Activated CD4-positive, alpha-beta memory T cell treated with anti-CD3 and anti-CD28 coated beads for 36 hours (primary cell): Measurements from ENCODE around the gene GP1BB. TPM values are rescaled to one million over a fixed set of nuclear protein-coding genes. Genes with fewer than 3 reads are reported as not detected.

Source experiments
- CTCF ChIA-PET: fragments of 350-600 bp; sonication (Branson Sonifier 250); formaldehyde crosslinking; loops from one replicate; lab custom pipeline; 2021; ENCODE audit warnings: antibody characterized with exemption, inconsistent platforms; lab: Charles Lee
- POLR2A ChIA-PET: fragments of 350-600 bp; sonication (Branson Sonifier 250); formaldehyde crosslinking; loops from one replicate; lab custom pipeline; 2021; ENCODE audit warnings: antibody characterized with exemption; lab: Charles Lee
- DNase-seq: peaks from one replicate; pipeline ENCODE4 v3.0.0-alpha.2; 2020
- H3K27ac Mint-ChIP-seq: one replicate; pipeline ENCODE4 v1.8.0; 2021; ENCODE audit warnings: mixed read lengths
- H3K27me3 Mint-ChIP-seq: one replicate; pipeline ENCODE4 v1.8.0; 2021; ENCODE audit warnings: mixed read lengths
- H3K36me3 Mint-ChIP-seq: one replicate; pipeline ENCODE4 v1.8.0; 2021; ENCODE audit warnings: mixed read lengths
- H3K4me1 Mint-ChIP-seq: one replicate; pipeline ENCODE4 v1.8.0; 2021; ENCODE audit warnings: low read depth, mixed read lengths
- H3K4me3 Mint-ChIP-seq: one replicate; pipeline ENCODE4 v1.8.0; 2021; ENCODE audit warnings: mild to moderate bottlenecking, mixed read lengths
- H3K9me3 Mint-ChIP-seq: one replicate; pipeline ENCODE4 v1.8.0; 2021; ENCODE audit warnings: mixed read lengths
- intact Hi-C: fragments of 100-400 bp; cut with micrococcal nuclease; formaldehyde crosslinking; loops from one replicate; pipeline ENCODE4 v1.15.1; 2023
- total RNA-seq, 2 experiments: library from RNA; stranded (reverse); gene quantifications; one replicate each; pipeline ENCODE4 v1.2.3, GENCODE V29; 2021

The GP1BB gene
- total RNA-seq, 2 experiments from 2014 or later = not detected

GRCh38 chr22:19750507-19751490 lies 27.5 kb downstream of the GP1BB start:
- ChIA-PET CTCF (interaction anchor here (1.6 to 1.7 kb wide), 2 partner anchors 20 to 160 kb away, joined by 5 to 10 read pairs; no protein-coding TSS in a partner anchor), POLR2A (no interaction called here)
- H3K4me3 Mint-ChIP-seq = no peak overlapping the region
- peaks cover 24% of the 10 kb centered on the region for H3K27me3 Mint-ChIP-seq
- H3K36me3 Mint-ChIP-seq = no peaks in the 10 kb centered on the region
- H3K4me1 Mint-ChIP-seq = peaks cover 3% of the 10 kb centered on the region
- no peak overlapping the region for H3K27ac Mint-ChIP-seq
- H3K9me3 Mint-ChIP-seq = no peaks in the 10 kb centered on the region
- DNase-seq = no peak
- intact Hi-C loops = no loop called here

GRCh38 chr22:19751497-19752245 lies 28.3 kb downstream of the GP1BB start:
- peaks cover 32% of the 10 kb centered on the region for H3K27me3 Mint-ChIP-seq
- POLR2A ChIA-PET = no interaction called here
- H3K27ac Mint-ChIP-seq = no peak overlapping the region
- peaks cover 10% of the 10 kb centered on the region for H3K4me1 Mint-ChIP-seq
- H3K9me3 Mint-ChIP-seq = no peaks in the 10 kb centered on the region
- intact Hi-C loops = no loop called here
- CTCF ChIA-PET = interaction anchor here (1.6 to 1.7 kb wide), 2 partner anchors 21 to 159 kb away, joined by 5 to 10 read pairs; no protein-coding TSS in a partner anchor
- DNase-seq = no peak
- no peak overlapping the region for H3K4me3 Mint-ChIP-seq
- no peaks in the 10 kb centered on the region for H3K36me3 Mint-ChIP-seq

GRCh38 chr22:19753090-19753842 lies 29.9 kb downstream of the GP1BB start:
- H3K4me1 Mint-ChIP-seq = peaks cover 17% of the 10 kb centered on the region
- DNase-seq = no peak
- H3K27ac Mint-ChIP-seq = no peak overlapping the region
- CTCF ChIA-PET = interaction anchor here (1.3 kb wide), 1 partner anchor 23 kb away, joined by 4 read pairs; no protein-coding TSS in a partner anchor
- intact Hi-C loops = no loop called here
- no peaks in the 10 kb centered on the region for H3K36me3 Mint-ChIP-seq
- H3K27me3 Mint-ChIP-seq = peaks cover 44% of the 10 kb centered on the region
- H3K4me3 Mint-ChIP-seq = no peak overlapping the region
- no peaks in the 10 kb centered on the region for H3K9me3 Mint-ChIP-seq
- POLR2A ChIA-PET = no interaction called here

GRCh38 chr22:19753996-19754700 lies 30.8 kb downstream of the GP1BB start:
- peaks cover 46% of the 10 kb centered on the region for H3K27me3 Mint-ChIP-seq
- CTCF ChIA-PET = no interaction called here
- no peak overlapping the region for H3K27ac Mint-ChIP-seq
- POLR2A ChIA-PET = no interaction called here
- intact Hi-C loops = loop anchor here (1.0 kb wide), 1 partner anchor 13 kb away; no protein-coding TSS in a partner anchor
- no peaks in the 10 kb centered on the region for H3K9me3 Mint-ChIP-seq
- no peak for DNase-seq
- H3K4me3 Mint-ChIP-seq = no peak overlapping the region
- peaks cover 17% of the 10 kb centered on the region for H3K4me1 Mint-ChIP-seq
- H3K36me3 Mint-ChIP-seq = no peaks in the 10 kb centered on the region

DNA sequence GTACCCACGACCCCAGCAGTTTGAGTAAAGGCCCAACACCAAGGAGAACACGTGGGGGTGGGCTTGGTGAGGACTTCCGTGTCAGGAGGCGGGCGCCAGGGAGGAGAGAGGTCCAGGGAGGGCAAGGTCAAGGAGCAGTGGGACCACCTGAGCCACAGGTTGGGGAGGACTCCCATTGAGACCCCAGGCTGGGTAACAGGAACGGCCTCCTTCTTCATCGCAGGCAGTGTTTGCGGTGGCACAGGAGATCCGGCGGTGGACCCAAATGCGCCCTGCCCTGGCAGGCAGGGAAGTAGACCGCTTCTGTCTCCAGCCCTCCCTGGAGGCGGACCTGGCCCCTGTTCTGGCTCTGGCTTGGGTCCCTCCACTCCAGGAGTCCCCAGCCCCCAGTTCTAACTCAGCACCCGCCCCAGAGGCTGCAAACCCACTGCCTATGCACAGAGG lies 31.4 kb downstream of the GP1BB start:
- no peak for DNase-seq
- POLR2A ChIA-PET = no interaction called here
- Mint-ChIP-seq H3K4me1 (peaks cover 21% of the 10 kb centered on the region), H3K27ac (no peak overlapping the region), H3K4me3 (no peak overlapping the region), H3K27me3 (peaks cover 50% of the 10 kb centered on the region), H3K36me3 (no peaks in the 10 kb centered on the region), H3K9me3 (no peaks in the 10 kb centered on the region)
- CTCF ChIA-PET = no interaction called here
- intact Hi-C loops = loop anchor here (1.0 to 5.0 kb wide), 2 partner anchors 13 to 138 kb away; no protein-coding TSS in a partner anchor

- ChIA-PET CTCF (interaction anchor here (1.2 to 2.0 kb wide), 2 partner anchors 25 to 31 kb away, joined by 4 to 13 read pairs; no protein-coding TSS in a partner anchor), POLR2A (no interaction called here)
- Mint-ChIP-seq H3K36me3 (peaks cover 1% of the 10 kb centered on the region), H3K9me3 (no peaks in the 10 kb centered on the region), H3K27me3 (peaks cover 55% of the 10 kb centered on the region), H3K4me3 (no peak overlapping the region), H3K4me1 (peaks cover 26% of the 10 kb centered on the region), H3K27ac (no peak overlapping the region)
- intact Hi-C loops = loop anchor here (5.0 kb wide), 1 partner anchor 137 kb away; no protein-coding TSS in a partner anchor
- no peak for DNase-seq
Observed at GRCh38 chr22:19755145-19755710, 31.9 kb downstream of the GP1BB start.

GRCh38 chr22:19755722-19756287 lies 32.5 kb downstream of the GP1BB start:
- ChIA-PET POLR2A (interaction anchor here (1.0 kb wide), 1 partner anchor 100 kb away, joined by 3 read pairs; no protein-coding TSS in a partner anchor), CTCF (interaction anchor here (0.6 to 2.5 kb wide), 12 partner anchors 14 to 682 kb away, joined by 3 to 14 read pairs (median 3); no protein-coding TSS in a partner anchor)
- Mint-ChIP-seq H3K27ac (no peak overlapping the region), H3K36me3 (peaks cover 2% of the 10 kb centered on the region), H3K9me3 (no peaks in the 10 kb centered on the region), H3K4me1 (peaks cover 27% of the 10 kb centered on the region), H3K27me3 (peaks cover 56% of the 10 kb centered on the region), H3K4me3 (no peak overlapping the region)
- DNase-seq = no peak
- intact Hi-C loops = loop anchor here (5.0 kb wide), 1 partner anchor 136 kb away; no protein-coding TSS in a partner anchor

DNA sequence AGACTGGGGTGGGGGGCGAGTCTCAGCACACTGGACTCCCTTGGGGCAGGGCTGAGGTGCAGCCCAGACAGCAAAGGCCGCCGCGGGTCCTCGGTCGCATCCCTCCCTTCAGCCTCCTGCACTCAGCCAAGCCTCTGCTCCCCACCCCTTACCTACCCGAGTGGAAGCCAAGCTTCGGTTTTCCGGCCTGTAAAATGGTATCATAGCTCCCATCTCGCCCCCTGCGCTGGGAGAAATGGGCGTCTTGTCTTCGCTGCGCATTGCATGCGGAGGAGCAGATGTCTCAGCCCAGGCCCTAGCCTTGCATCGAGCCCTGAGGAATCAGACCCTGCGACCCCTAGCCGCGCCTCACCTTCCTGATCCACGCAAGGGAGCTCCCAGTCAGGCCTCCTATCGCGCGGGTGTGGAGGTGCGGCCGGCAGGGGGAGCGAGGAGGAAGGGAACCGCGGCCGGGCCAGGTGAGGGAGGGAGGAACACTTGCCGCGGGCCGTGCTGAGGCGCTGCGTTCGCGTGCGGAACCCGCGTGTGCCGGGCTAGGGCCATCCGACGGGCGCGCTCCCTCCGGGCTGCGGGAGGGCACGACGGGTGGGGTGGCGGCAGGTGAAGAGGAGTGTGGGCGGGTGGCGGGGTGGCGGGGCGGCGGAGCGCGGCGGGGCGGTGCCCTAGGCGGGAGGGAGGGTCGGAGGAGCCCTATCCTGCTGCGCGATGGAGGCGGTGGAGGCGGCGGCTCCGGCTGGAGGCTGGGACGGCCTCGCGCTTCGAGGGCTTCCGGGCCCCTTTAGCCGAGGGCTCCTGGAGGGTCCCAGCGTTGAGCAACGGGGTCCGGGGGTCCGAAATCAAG lies 33.2 kb downstream of the GP1BB start:
- Mint-ChIP-seq H3K27ac (no peak overlapping the region), H3K4me3 (peak overlapping the region; percentile 16), H3K36me3 (peaks cover 2% of the 10 kb centered on the region), H3K9me3 (no peaks in the 10 kb centered on the region), H3K4me1 (peaks cover 28% of the 10 kb centered on the region), H3K27me3 (peaks cover 57% of the 10 kb centered on the region)
- intact Hi-C loops = loop anchor here (5.0 kb wide), 1 partner anchor 136 kb away; no protein-coding TSS in a partner anchor
- ChIA-PET CTCF (interaction anchor here (0.6 to 2.5 kb wide), 14 partner anchors 13 to 683 kb away, joined by 3 to 14 read pairs (median 3); no protein-coding TSS in a partner anchor), POLR2A (interaction anchor here (0.5 to 1.0 kb wide), 2 partner anchors 71 to 99 kb away, joined by 3 read pairs; no protein-coding TSS in a partner anchor)
- peak; percentile 78 for DNase-seq

GRCh38 chr22:19757140-19757984 lies 34.0 kb downstream of the GP1BB start:
- no peaks in the 10 kb centered on the region for H3K9me3 Mint-ChIP-seq
- H3K4me1 Mint-ChIP-seq = peaks cover 29% of the 10 kb centered on the region
- intact Hi-C loops = loop anchor here (5.0 kb wide), 1 partner anchor 135 kb away; no protein-coding TSS in a partner anchor
- CTCF ChIA-PET = interaction anchor here (0.6 to 2.5 kb wide), 7 partner anchors 25 to 166 kb away, joined by 3 to 14 read pairs (median 3); no protein-coding TSS in a partner anchor
- H3K4me3 Mint-ChIP-seq = peak overlapping the region; percentile 50
- DNase-seq = no peak
- H3K27me3 Mint-ChIP-seq = peaks cover 64% of the 10 kb centered on the region
- H3K27ac Mint-ChIP-seq = no peak overlapping the region
- H3K36me3 Mint-ChIP-seq = peaks cover 2% of the 10 kb centered on the region
- POLR2A ChIA-PET = interaction anchor here (0.5 kb wide), 1 partner anchor 72 kb away, joined by 3 read pairs; no protein-coding TSS in a partner anchor
